C4-2B (cell line): ENCODE results near the gene KIAA1549.

Source experiments
- H3K27ac ChIP-seq: fragments of 450-650 bp; 2 replicates; pipeline ENCODE4 v1.5.1; 2017
- ZFX ChIP-seq: fragments of 450-650 bp; IDR thresholded peaks from 2 replicates; pipeline ENCODE4 v1.6.1; 2017
- TF ChIP-seq, protein P1 (sequence below): fragments of 450-650 bp; conservative IDR thresholded peaks from 2 replicates; pipeline ENCODE4 v1.5.1; 2017; ENCODE audit warnings: mild to moderate bottlenecking

Gene KIAA1549

DNA sequence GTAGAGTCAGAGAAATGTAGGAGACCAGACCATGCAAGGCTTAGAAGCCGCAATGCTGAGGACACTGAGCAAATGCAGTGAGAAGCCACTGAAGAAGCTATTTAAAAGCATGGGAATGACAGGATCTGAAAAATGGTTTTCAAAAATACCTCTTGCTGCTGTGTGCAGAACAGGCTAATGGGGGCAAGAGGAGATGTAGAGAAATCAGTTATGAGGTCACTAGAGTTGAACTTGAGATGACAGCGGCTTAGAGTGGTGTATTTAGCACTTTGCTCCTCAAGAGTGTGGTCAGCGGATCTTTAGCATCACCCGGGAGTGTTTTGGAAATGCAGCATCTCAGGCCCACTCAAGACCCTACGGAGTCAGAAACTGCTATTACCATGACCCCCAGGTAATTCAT, 48.8 kb downstream of the KIAA1549 start:
- no peak overlapping the region for H3K27ac ChIP-seq
- TF ChIP-seq, protein P1, sequence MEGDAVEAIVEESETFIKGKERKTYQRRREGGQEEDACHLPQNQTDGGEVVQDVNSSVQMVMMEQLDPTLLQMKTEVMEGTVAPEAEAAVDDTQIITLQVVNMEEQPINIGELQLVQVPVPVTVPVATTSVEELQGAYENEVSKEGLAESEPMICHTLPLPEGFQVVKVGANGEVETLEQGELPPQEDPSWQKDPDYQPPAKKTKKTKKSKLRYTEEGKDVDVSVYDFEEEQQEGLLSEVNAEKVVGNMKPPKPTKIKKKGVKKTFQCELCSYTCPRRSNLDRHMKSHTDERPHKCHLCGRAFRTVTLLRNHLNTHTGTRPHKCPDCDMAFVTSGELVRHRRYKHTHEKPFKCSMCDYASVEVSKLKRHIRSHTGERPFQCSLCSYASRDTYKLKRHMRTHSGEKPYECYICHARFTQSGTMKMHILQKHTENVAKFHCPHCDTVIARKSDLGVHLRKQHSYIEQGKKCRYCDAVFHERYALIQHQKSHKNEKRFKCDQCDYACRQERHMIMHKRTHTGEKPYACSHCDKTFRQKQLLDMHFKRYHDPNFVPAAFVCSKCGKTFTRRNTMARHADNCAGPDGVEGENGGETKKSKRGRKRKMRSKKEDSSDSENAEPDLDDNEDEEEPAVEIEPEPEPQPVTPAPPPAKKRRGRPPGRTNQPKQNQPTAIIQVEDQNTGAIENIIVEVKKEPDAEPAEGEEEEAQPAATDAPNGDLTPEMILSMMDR = no peak
- no peak for TF ChIP-seq ZFX

DNA sequence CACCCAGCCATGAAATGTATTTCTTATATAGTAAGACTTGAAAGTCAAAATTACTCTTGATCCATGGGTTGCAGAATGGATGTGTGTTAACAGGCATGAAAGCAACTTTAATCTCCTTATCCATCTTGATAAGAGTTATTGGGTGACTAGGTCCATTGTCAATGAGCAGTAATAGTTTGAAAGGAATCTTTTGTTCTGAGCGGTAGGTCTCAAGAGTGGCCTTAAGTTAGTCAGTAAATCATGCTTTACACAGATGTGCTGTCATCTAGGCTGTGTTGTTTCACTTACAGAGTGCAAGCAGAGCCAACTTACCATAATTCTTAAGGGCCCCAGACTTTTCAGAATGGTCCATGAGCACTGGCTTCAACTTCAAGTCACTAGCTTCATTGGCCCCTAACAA, 51.2 kb downstream of the KIAA1549 start:
- no peak overlapping the region for H3K27ac ChIP-seq
- TF ChIP-seq, protein P1 = no peak
- no peak for TF ChIP-seq ZFX

DNA sequence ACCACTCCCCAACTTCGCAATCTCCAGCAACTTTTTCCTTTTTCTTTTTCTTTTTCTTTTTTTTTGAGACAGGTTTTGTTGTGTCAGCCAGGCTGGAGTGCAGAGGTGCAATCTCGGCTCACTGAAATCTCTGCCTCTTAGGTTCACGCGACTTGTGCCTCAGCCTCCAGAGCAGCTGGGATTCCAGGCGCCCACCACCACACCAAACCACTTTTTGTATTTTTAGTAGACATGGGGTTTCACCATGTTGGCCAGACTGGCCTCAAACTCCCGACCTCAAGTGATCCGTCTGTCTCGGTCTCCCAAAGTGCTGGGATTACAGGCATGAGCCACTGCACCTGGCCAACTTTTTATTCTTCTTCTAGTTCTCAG, 55.0 kb downstream of the KIAA1549 start:
- H3K27ac ChIP-seq = no peak overlapping the region
- TF ChIP-seq, protein P1 = no peak
- TF ChIP-seq ZFX = no peak

DNA sequence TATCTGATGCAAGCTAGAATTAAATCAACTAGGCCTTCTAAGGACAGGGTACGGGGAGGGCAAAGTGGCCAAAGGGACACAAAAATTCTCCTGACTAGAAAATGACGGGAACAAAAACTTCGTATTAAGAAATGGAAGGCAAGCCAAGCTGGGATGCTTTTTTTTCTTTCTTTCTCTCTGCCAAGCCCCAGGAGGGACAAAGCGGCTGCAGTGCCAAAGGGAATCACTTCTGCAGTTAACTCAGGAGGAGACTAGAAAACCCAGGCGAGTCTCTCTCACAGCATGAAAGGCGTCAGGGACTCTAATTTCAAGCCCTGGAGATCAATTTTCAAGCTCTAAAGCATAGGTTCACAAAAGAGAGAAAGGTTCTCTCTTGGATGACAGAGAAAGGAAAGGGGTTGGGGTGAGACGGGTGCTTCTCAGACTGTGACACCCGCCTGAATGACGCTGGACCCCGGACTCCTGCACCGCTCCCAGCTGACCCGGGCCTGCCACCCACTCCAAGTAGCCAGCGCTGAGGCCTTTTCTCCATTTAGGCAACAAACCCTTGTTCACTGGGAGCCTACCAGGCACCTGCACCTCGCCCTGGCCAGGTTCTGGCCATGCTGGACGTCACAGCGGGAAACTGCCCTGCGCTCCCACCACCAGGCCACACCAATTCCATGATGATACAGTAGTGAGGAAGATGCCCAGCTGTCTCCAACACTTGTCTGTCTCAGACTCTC, 56.5 kb downstream of the KIAA1549 start:
- H3K27ac ChIP-seq = no peak overlapping the region
- TF ChIP-seq, protein P1 = no peak
- no peak for TF ChIP-seq ZFX

DNA sequence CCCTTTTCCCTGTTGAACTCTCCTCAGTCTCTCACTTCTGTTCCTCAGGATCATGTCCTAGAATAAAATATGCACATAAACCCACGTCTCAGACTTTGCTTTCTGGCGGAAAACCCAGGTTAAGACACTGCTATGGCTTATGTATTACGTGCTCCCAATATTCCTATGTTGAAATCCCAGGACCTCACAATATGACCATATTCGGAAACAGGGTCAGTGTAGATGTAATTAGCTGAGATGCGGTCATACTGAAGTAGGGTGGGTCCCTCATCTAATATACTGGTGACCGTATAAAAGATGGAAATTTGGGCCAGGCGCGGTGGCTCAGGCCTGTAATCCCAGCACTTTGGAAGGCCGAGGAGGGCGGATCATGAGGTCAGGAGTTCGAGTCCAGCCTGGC, 59.9 kb downstream of the KIAA1549 start:
- H3K27ac ChIP-seq = no peak overlapping the region
- TF ChIP-seq, protein P1 = no peak
- TF ChIP-seq ZFX = no peak

DNA sequence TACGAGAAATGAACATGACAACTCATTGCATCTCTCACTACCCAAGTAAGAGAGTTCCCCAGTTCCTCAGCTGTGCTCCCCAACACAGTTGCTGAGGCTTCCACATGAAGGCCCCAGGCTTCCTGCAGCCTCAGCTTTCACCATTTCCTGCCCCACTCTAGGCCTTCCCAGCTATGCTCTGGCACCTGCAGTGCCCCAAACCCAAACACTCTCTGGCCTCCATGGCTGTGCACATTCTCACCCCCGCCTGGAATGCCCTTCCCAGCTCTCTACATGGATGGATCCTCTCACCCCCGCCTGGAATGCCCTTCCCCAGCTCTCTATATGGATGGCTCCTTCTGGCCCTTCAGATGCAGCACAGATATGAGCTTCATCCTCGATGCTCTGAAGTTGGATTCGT, 61.3 kb downstream of the KIAA1549 start:
- TF ChIP-seq ZFX = no peak
- TF ChIP-seq, protein P1 = no peak
- H3K27ac ChIP-seq = no peak overlapping the region

DNA sequence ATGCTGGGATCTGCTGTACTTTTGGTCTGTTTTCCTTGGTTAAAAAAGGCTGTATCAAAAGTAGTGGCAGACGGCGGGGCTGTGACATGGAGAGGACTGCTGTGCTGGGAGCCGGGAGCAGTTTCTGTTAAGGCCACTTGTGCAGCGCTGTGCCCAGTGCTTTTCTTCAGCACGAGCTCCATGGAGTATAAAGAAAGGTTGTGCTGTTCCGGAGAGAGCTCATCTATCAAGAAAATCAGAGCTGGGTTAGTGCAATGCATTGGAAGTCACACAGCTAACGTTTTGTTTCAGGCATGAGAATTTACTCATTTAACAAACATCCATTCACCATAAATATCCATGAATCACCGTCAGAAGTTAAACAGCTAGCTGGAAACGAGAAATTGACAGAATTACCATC, 62.0 kb downstream of the KIAA1549 start:
- no peak overlapping the region for H3K27ac ChIP-seq
- no peak for TF ChIP-seq ZFX
- TF ChIP-seq, protein P1 = no peak
